Stomach (tissue), 4 donors: ENCODE measurements around the gene TENM4.

Experiments used
- EP300 ChIP-seq: sonication (generic); formaldehyde crosslinking; IDR thresholded peaks from one replicate; pipeline ENCODE4 v1.6.1; 2017; ENCODE audit warnings: antibody characterized with exemption
- POLR2A ChIP-seq, 4 donors: fragments of 450-650 bp; IDR thresholded peaks; one replicate each; pipeline ENCODE4 v1.6.1; 2016; ENCODE audit warnings: antibody characterized with exemption in 4 of 4, control low read depth in 2 of 4, mild to moderate bottlenecking in 1 of 4, moderate library complexity in 1 of 4
- POLR2AphosphoS5 ChIP-seq, 3 donors: sonication (generic); formaldehyde crosslinking; IDR thresholded peaks; one replicate each; pipeline ENCODE4 v1.6.1; 2016; ENCODE audit warnings: antibody characterized with exemption in 3 of 3
- TF ChIP-seq, protein P1 (sequence below), 7 experiments: fragments of 450-650 bp in 4 of 7; fragments of 200-600 bp in 3 of 7; sonication (generic) in 3 of 7; IDR thresholded peaks; one replicate each; pipeline ENCODE4 v1.5.1; 2016 to 2019; ENCODE audit warnings: antibody characterized with exemption in 7 of 7, control low read depth in 2 of 7, mild to moderate bottlenecking in 1 of 7

DNA sequence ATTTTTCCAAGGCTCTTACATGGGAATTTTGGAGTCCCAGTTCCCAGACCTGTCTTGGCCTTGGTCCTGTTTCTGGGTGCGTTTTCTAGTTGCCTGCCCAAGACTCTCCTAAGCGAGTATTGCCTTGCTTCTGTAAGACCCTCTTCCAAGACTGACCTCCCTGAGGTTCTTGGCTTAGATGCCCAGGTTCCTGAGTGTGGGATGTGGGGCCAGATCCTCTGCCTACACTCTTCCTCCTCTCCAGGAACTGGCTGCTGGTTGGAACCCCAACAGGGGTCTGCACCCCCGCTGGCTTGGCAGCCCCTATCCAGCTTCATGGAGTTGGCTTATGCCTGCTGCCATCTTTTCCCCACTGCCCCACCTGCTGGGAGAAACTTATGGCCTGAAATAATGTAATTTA, 429.5 kb downstream of the TENM4 start:
- TF ChIP-seq POLR2A (IDR thresholded peaks at IDR 0.05) (no peak), POLR2AphosphoS5 (IDR thresholded peaks at IDR 0.05) (no peak), EP300 (no peak)
- TF ChIP-seq, protein P1, sequence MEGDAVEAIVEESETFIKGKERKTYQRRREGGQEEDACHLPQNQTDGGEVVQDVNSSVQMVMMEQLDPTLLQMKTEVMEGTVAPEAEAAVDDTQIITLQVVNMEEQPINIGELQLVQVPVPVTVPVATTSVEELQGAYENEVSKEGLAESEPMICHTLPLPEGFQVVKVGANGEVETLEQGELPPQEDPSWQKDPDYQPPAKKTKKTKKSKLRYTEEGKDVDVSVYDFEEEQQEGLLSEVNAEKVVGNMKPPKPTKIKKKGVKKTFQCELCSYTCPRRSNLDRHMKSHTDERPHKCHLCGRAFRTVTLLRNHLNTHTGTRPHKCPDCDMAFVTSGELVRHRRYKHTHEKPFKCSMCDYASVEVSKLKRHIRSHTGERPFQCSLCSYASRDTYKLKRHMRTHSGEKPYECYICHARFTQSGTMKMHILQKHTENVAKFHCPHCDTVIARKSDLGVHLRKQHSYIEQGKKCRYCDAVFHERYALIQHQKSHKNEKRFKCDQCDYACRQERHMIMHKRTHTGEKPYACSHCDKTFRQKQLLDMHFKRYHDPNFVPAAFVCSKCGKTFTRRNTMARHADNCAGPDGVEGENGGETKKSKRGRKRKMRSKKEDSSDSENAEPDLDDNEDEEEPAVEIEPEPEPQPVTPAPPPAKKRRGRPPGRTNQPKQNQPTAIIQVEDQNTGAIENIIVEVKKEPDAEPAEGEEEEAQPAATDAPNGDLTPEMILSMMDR (IDR thresholded peaks at IDR 0.05) = no peak
